HL-60 (cell line): ENCODE data around the gene FOXM1.

ENCODE experiments used
- GABPA ChIP-seq: IDR thresholded peaks from 2 replicates; pipeline ENCODE4 v1.6.1; 2012; ENCODE audit warnings: low read depth
- POLR2AphosphoS5 ChIP-seq: IDR thresholded peaks from 2 replicates; pipeline ENCODE4 v1.6.1; 2012; ENCODE audit warnings: low read depth
- TF ChIP-seq, protein P1 (sequence below): IDR thresholded peaks from one replicate; pipeline ENCODE4 v1.5.1; 2011; ENCODE audit warnings: low read length, control low read depth, inconsistent platforms; ENCODE audit not compliant: insufficient read depth

DNA sequence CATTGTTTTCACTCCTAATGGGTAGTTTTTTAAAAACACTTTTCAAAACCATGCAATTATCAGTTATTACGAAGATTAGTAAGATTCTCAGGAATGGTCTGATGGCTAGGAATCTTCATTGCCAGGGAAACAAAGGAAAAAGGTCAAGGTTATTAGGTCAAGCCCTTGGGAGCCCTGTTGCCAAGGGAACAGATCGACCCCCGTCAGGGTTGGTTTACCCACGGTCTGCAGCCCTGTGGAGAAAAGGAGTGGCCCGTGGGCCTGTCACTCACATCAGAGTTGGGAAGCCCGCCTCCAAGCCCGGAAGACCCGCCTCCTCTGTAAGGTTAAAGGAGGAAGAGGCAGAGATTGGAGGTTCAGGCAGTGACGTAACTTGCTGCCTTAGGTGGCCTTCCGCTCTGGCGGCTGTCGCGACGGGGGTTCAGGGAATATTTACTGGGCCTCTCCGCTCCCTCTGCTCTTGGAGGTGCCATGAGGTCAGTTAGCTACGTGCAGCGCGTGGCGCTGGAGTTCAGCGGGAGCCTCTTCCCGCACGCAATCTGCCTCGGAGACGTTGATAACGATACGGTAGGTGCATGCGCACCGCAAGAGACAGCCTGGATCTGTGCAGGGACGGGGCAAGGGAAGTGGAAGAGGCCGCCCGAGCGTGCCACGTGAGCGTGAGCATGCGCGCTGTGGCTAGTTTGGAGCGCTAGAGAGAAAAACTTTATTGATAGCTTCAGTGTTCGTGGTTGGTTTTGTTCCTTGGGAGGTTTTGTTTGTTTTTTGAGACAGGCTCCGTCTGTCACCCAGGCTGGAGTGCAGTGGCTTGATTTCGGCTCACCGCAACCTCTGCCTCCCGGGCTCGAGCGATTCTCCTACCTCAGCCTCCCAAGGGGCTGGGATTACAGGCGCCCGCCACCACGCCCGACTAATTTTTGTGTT, 64.4 kb downstream of the FOXM1 start, which contains the start of gene ITFG2:
- TF ChIP-seq, protein P1, sequence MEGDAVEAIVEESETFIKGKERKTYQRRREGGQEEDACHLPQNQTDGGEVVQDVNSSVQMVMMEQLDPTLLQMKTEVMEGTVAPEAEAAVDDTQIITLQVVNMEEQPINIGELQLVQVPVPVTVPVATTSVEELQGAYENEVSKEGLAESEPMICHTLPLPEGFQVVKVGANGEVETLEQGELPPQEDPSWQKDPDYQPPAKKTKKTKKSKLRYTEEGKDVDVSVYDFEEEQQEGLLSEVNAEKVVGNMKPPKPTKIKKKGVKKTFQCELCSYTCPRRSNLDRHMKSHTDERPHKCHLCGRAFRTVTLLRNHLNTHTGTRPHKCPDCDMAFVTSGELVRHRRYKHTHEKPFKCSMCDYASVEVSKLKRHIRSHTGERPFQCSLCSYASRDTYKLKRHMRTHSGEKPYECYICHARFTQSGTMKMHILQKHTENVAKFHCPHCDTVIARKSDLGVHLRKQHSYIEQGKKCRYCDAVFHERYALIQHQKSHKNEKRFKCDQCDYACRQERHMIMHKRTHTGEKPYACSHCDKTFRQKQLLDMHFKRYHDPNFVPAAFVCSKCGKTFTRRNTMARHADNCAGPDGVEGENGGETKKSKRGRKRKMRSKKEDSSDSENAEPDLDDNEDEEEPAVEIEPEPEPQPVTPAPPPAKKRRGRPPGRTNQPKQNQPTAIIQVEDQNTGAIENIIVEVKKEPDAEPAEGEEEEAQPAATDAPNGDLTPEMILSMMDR: no peak
- peak; percentile 99 for TF ChIP-seq POLR2AphosphoS5
- peak; percentile 86 for TF ChIP-seq GABPA
